OCI-LY7 (cell line): ENCODE data around the gene ZNF45.

Source experiments
- EZH2phosphoT487 ChIP-seq: fragments of 200-600 bp; sonication (generic); IDR thresholded peaks from 2 replicates; pipeline ENCODE4 v1.6.1; 2018; ENCODE audit warnings: low read depth, borderline replicate concordance, mild to moderate bottlenecking, mixed run types, antibody characterized with exemption, low read length, moderate library complexity, mixed read lengths
- TF ChIP-seq, protein P1 (sequence below): fragments of 200-600 bp; sonication (generic); conservative IDR thresholded peaks from 2 replicates; pipeline ENCODE4 v1.5.1; 2014; ENCODE audit warnings: mild to moderate bottlenecking, antibody characterized with exemption, low read length, moderate library complexity, mixed read lengths

- TF ChIP-seq, protein P1, sequence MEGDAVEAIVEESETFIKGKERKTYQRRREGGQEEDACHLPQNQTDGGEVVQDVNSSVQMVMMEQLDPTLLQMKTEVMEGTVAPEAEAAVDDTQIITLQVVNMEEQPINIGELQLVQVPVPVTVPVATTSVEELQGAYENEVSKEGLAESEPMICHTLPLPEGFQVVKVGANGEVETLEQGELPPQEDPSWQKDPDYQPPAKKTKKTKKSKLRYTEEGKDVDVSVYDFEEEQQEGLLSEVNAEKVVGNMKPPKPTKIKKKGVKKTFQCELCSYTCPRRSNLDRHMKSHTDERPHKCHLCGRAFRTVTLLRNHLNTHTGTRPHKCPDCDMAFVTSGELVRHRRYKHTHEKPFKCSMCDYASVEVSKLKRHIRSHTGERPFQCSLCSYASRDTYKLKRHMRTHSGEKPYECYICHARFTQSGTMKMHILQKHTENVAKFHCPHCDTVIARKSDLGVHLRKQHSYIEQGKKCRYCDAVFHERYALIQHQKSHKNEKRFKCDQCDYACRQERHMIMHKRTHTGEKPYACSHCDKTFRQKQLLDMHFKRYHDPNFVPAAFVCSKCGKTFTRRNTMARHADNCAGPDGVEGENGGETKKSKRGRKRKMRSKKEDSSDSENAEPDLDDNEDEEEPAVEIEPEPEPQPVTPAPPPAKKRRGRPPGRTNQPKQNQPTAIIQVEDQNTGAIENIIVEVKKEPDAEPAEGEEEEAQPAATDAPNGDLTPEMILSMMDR = no peak
- TF ChIP-seq EZH2phosphoT487 = no peak
These were observed 6.3 kb downstream of the ZNF45 start for GRCh38 chr19:43928820-43929219.
